RWPE2 (cell line): ENCODE measurements around the gene MOSPD3.

ENCODE experiments used
- ATAC-seq: fragments of 200-7000 bp; cut with Tn5 transposase; 3 replicates; pipeline ENCODE4 v1.9.1; 2021; ENCODE audit warnings: low read depth
- DNase-seq: peaks from one replicate; pipeline ENCODE4 v3.0.0-alpha.2; 2020; ENCODE audit warnings: low spot score
- H3K27ac ChIP-seq: fragments of 450-650 bp; 2 replicates; pipeline ENCODE4 v1.5.1; 2017; ENCODE audit warnings: mild to moderate bottlenecking; ENCODE audit not compliant: poor library complexity, severe bottlenecking
- H3K27me3 ChIP-seq: fragments of 250-450 bp; sonication (Bioruptor Pico); 2 replicates; pipeline ENCODE4 v1.5.1; 2021; ENCODE audit warnings: mild to moderate bottlenecking, moderate library complexity; ENCODE audit not compliant: insufficient read depth, poor library complexity, severe bottlenecking
- H3K36me3 ChIP-seq: fragments of 250-450 bp; sonication (Bioruptor Pico); 2 replicates; pipeline ENCODE4 v1.5.1; 2020; ENCODE audit warnings: low read depth, mild to moderate bottlenecking, moderate library complexity
- H3K4me1 ChIP-seq: fragments of 250-450 bp; sonication (Bioruptor Pico); 2 replicates; pipeline ENCODE4 v1.5.1; 2021; ENCODE audit warnings: mild to moderate bottlenecking, moderate library complexity; ENCODE audit not compliant: insufficient read depth, poor library complexity, severe bottlenecking
- H3K4me3 ChIP-seq: fragments of 250-450 bp; sonication (Bioruptor Pico); 2 replicates; pipeline ENCODE4 v1.5.1; 2021; ENCODE audit warnings: mild to moderate bottlenecking, moderate library complexity; ENCODE audit not compliant: severe bottlenecking
- H3K9me3 ChIP-seq: fragments of 250-450 bp; sonication (Bioruptor Pico); 2 replicates; pipeline ENCODE4 v1.5.1; 2021; ENCODE audit warnings: mild to moderate bottlenecking, moderate library complexity; ENCODE audit not compliant: severe bottlenecking
- TF ChIP-seq, protein P1 (sequence below): fragments of 450-650 bp; IDR thresholded peaks from one replicate; pipeline ENCODE4 v1.5.1; 2017; ENCODE audit warnings: mild to moderate bottlenecking, moderate library complexity; ENCODE audit not compliant: poor library complexity, severe bottlenecking

Gene MOSPD3

DNA sequence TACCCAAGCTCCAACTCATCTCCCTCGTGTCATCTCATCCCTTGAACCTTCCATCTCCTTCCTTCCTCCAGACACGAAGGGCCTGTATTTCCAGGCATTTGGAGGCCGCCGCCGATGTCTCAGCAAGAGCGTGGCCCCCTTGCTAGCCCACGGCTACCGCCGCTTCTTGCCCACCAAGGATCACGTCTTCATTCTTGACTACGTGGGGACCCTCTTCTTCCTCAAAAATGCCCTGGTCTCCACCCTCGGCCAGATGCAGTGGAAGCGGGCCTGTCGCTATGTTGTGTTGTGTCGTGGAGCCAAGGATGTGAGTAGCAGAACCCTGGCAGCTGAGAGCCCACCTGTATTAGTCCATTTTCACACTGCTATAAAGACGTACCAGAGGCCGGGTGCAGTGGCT is 20.7 kb upstream of the MOSPD3 start:
- H3K27me3 ChIP-seq: no peaks in the 10 kb centered on the region
- no peak overlapping the region for H3K4me3 ChIP-seq
- ATAC-seq (no peak), DNase-seq (no peak)
- no peaks in the 10 kb centered on the region for H3K36me3 ChIP-seq
- no peaks in the 10 kb centered on the region for H3K9me3 ChIP-seq
- no peak overlapping the region for H3K27ac ChIP-seq
- TF ChIP-seq, protein P1, sequence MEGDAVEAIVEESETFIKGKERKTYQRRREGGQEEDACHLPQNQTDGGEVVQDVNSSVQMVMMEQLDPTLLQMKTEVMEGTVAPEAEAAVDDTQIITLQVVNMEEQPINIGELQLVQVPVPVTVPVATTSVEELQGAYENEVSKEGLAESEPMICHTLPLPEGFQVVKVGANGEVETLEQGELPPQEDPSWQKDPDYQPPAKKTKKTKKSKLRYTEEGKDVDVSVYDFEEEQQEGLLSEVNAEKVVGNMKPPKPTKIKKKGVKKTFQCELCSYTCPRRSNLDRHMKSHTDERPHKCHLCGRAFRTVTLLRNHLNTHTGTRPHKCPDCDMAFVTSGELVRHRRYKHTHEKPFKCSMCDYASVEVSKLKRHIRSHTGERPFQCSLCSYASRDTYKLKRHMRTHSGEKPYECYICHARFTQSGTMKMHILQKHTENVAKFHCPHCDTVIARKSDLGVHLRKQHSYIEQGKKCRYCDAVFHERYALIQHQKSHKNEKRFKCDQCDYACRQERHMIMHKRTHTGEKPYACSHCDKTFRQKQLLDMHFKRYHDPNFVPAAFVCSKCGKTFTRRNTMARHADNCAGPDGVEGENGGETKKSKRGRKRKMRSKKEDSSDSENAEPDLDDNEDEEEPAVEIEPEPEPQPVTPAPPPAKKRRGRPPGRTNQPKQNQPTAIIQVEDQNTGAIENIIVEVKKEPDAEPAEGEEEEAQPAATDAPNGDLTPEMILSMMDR: no peak
- no peaks in the 10 kb centered on the region for H3K4me1 ChIP-seq

DNA sequence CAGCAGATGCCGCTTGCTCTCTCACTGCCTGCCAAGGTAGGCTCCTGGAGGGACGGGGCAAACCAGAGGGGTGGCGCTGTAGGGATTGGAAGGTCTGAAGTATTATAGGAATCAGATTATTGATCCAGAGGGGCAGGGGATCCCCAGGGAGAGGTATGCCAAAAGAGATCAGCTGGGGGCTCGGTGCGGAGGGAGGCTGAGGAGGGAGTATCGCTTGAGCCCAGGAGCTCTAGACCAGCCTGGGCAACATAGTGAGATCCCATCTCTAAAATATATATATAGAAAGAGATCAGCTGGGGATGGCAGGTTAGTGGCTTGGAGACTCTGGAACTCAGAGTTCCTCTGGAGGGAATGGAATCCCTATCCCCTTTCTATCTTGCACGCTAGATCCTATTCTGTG is 17.2 kb upstream of the MOSPD3 start:
- H3K9me3 ChIP-seq: no peaks in the 10 kb centered on the region
- TF ChIP-seq, protein P1: no peak
- H3K4me3 ChIP-seq: no peak overlapping the region
- no peaks in the 10 kb centered on the region for H3K36me3 ChIP-seq
- no peaks in the 10 kb centered on the region for H3K4me1 ChIP-seq
- no peak overlapping the region for H3K27ac ChIP-seq
- ATAC-seq (no peak), DNase-seq (no peak)
- H3K27me3 ChIP-seq: no peaks in the 10 kb centered on the region

DNA sequence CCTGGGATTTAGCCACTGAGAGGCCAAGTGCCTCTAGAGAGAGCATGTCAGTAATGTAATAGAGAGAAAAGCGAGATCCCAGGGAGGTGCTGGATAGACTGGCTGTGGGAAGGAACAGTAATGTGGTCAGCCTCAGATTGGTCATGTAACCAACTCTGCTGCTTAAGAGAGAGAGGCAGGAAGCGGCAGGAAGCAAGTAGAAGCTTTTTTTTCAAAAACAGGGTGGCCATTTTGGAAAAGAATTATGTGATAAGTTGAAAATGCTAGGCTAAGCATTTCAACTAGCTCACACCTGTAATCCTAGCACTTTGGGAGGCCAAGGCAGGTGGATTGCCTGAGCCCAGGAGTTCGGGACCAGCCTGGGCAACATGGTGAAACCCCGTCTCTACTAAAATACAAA is 13.9 kb upstream of the MOSPD3 start:
- Histone ChIP-seq H3K4me3 (no peak overlapping the region), H3K27me3 (no peaks in the 10 kb centered on the region), H3K4me1 (no peaks in the 10 kb centered on the region), H3K27ac (no peak overlapping the region), H3K36me3 (no peaks in the 10 kb centered on the region), H3K9me3 (no peaks in the 10 kb centered on the region)
- no peak for ATAC-seq
- DNase-seq: no peak
- TF ChIP-seq, protein P1: no peak

DNA sequence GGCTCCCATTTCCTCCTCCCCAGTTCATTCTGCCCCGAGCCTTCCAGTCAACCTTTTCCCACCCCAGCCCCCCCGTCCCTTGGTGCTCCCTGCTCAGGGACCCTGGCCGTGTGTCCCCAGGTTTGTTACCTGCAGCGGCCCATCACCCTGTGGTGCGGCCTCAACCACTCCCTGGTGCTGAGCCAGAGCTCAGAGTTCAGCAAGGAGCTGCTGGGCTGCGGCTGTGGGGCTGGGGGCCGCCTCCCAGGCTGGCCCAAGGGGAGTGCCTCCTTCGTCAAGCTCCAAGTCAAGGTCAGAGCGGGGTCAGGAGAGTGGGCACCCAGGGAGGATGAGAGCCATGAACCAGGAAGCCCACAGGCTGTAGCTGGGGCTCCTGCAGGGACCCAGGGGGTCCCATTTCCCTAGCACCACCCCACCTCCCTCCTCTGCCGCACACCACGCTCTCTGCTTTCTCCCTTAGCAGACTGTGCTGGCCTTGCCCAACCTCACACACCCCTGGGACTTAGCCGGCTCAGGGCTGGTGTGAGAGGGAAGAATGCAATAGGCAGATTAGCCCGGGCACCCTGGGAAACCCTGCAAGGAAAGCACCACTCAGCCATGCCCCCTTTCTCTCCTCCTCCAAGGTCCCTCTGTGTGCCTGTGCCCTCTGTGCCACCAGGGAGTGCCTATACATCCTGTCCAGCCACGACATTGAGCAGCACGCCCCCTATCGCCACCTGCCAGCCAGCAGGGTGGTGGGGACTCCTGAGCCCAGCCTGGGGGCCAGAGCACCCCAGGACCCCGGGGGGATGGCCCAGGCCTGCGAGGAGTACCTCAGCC is 12.2 kb upstream of the MOSPD3 start:
- no peak for DNase-seq
- Histone ChIP-seq H3K27ac (no peak overlapping the region), H3K36me3 (no peaks in the 10 kb centered on the region), H3K27me3 (no peaks in the 10 kb centered on the region), H3K4me3 (no peak overlapping the region), H3K9me3 (no peaks in the 10 kb centered on the region), H3K4me1 (no peaks in the 10 kb centered on the region)
- TF ChIP-seq, protein P1: no peak
- no peak for ATAC-seq

DNA sequence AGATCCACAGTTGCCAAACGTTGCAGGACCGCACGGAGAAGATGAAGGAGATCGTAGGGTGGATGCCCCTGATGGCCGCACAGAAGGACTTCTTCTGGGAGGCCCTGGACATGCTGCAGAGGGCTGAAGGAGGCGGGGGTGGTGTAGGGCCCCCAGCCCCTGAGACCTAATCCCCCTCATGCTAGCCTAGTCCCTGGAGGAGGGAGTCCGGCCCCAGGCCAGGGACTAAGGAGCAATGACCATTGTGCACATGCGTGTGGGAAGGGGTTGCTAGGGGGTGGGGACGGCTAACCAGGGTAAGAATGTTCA is 11.7 kb upstream of the MOSPD3 start:
- ATAC-seq (no peak), DNase-seq (no peak)
- Histone ChIP-seq H3K4me3 (no peak overlapping the region), H3K36me3 (no peaks in the 10 kb centered on the region), H3K9me3 (no peaks in the 10 kb centered on the region), H3K27ac (no peak overlapping the region), H3K27me3 (no peaks in the 10 kb centered on the region), H3K4me1 (no peaks in the 10 kb centered on the region)
- TF ChIP-seq, protein P1: no peak
